Neutrophil (primary cell): ENCODE measurements around the gene ZFP69.

Source experiments
- H3K27ac ChIP-seq: fragments of 200-600 bp; sonication (generic); 2 replicates; pipeline ENCODE4 v1.5.1; 2016; ENCODE audit warnings: mild to moderate bottlenecking, moderate library complexity
- H3K27me3 ChIP-seq: fragments of 200-600 bp; sonication (generic); 2 replicates; pipeline ENCODE4 v1.6.0; 2016; ENCODE audit warnings: mild to moderate bottlenecking
- H3K36me3 ChIP-seq: fragments of 200-600 bp; sonication (generic); 2 replicates; pipeline ENCODE4 v1.5.1; 2017
- H3K4me1 ChIP-seq, 2 experiments: fragments of 200-600 bp in 1 of 2; sonication (generic) in 1 of 2; 1 replicate in 1 of 2; 2 replicates in 1 of 2; pipeline versions ENCODE4 v1.5.1 to v1.6.1; 2013 to 2016; ENCODE audit warnings: low read depth in 1 of 2, low read length in 1 of 2, mild to moderate bottlenecking in 1 of 2, moderate library complexity in 1 of 2; ENCODE audit not compliant: control insufficient read depth in 1 of 2, insufficient read depth in 1 of 2
- H3K4me3 ChIP-seq, 2 experiments: fragments of 200-600 bp in 1 of 2; sonication (generic) in 1 of 2; 1 replicate in 1 of 2; 2 replicates in 1 of 2; pipeline ENCODE4 v1.5.1; 2013 to 2016; ENCODE audit warnings: low read depth in 1 of 2, low read length in 1 of 2, mild to moderate bottlenecking in 1 of 2, moderate library complexity in 1 of 2
- H3K9me3 ChIP-seq: fragments of 200-600 bp; sonication (generic); 2 replicates; pipeline ENCODE4 v1.5.1; 2016
- CTCF ChIP-seq: fragments of 200-600 bp; sonication (generic); IDR thresholded peaks from 2 replicates; pipeline ENCODE4 v1.5.1; 2016; ENCODE audit warnings: antibody characterized with exemption

The ZFP69 gene

GRCh38 chr1:40476924-40477677, at the start of gene ZFP69:
Gene ZFP69 (plus strand): TSS chr1:40477290. CDS start chr1:40479362, 2,072 bp downstream.
- TF ChIP-seq CTCF: no peak
- Histone ChIP-seq H3K4me3 (peak within 1 kb of the TSS; percentile 65 to 67), H3K27ac (peak within 1 kb of the TSS; percentile 23)

GRCh38 chr1:40431385-40431784, 45.7 kb upstream of the ZFP69 start:
- Histone ChIP-seq H3K27me3 (no peaks in the 10 kb centered on the region), H3K36me3 (peaks cover under 1% of the 10 kb centered on the region), H3K4me1 (no peaks in the 10 kb centered on the region), H3K4me3 (no peak overlapping the region), H3K27ac (no peak overlapping the region), H3K9me3 (no peaks in the 10 kb centered on the region)
- no peak for TF ChIP-seq CTCF

More at GRCh38 chr1:40476924-40477677, at the start of gene ZFP69:
- H3K27me3 ChIP-seq: no peaks in the 10 kb centered on the region
- H3K9me3 ChIP-seq: peaks cover 5% of the 10 kb centered on the region
- no peaks in the 10 kb centered on the region for H3K36me3 ChIP-seq
- peaks cover 10 to 11% of the 10 kb centered on the region in 2 experiments for H3K4me1 ChIP-seq

GRCh38 chr1:40432644-40433390, 44.3 kb upstream of the ZFP69 start:
- Histone ChIP-seq H3K9me3 (no peaks in the 10 kb centered on the region), H3K4me1 (no peaks in the 10 kb centered on the region), H3K27me3 (no peaks in the 10 kb centered on the region), H3K36me3 (no peaks in the 10 kb centered on the region), H3K4me3 (no peak overlapping the region), H3K27ac (no peak overlapping the region)
- TF ChIP-seq CTCF: no peak

- H3K36me3 ChIP-seq: no peaks in the 10 kb centered on the region
- H3K27ac ChIP-seq: no peak overlapping the region
- no peaks in the 10 kb centered on the region for H3K9me3 ChIP-seq
- H3K4me1 ChIP-seq: no peaks in the 10 kb centered on the region
- TF ChIP-seq CTCF: no peak
- no peaks in the 10 kb centered on the region for H3K27me3 ChIP-seq
- no peak overlapping the region for H3K4me3 ChIP-seq
These were observed 41.6 kb upstream of the ZFP69 start for GRCh38 chr1:40435471-40435870.

GRCh38 chr1:40435876-40436275, 41.2 kb upstream of the ZFP69 start:
- Histone ChIP-seq H3K4me1 (no peaks in the 10 kb centered on the region), H3K4me3 (no peak overlapping the region), H3K27ac (no peak overlapping the region), H3K27me3 (no peaks in the 10 kb centered on the region), H3K9me3 (no peaks in the 10 kb centered on the region), H3K36me3 (no peaks in the 10 kb centered on the region)
- TF ChIP-seq CTCF: no peak
